Fibroblast of gingiva (primary cell): Measurements from ENCODE around the gene NAA40.

Source experiments
- DNase-seq: peaks from one replicate; pipeline ENCODE4 v3.0.0-alpha.2; 2011; ENCODE audit warnings: low read depth

NAA40 gene

DNA sequence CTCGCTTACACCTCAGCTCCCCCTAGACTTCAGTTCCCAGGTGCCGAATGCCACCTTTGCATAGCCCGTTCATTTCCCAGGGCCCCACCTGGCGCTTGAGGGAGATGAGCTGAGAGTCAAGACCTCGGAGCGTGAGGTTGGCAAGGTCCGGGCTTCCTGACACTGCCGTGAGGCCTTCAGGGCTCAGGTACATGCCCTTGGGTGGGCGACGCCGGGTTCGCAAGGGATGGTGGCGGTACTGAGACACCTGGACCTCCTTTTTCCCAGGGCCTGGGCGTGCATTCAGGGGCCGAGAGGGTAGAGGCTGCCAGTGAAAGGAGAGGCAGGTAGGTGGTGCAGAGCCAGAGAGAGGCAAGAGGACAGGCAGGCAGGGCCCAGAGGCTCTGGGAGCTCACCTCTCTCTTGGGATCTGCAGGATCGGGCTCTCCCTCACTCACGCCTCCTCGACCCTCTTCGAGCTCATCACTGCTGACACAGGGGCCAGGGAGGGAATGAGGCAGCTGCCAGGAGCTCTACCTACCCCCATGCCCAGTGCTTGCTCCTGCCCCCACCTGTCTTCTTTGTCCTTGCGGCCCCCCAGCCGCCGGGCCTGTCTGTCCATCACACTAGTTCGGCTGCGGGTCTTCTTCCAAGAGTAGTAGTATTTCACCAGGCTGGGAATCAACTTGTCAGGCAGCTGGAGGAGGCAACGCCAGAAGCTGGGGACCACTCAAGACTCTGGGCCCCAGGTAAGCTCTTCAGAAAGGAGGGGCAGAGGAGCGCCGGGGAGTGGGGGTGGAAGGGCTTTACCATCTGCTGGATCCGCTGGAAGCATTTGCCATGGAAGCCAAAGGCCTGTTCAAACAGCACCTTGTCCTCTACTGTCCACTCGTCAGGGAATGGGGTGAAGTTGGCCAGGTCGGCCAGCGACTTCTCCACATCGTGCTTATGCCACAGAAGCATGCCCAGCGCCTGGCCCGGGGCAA, 24.7 kb upstream of the NAA40 start:
- no peak for DNase-seq

GRCh38 chr11:63914896-63915691, 23.7 kb upstream of the NAA40 start:
- DNase-seq = no peak

DNA sequence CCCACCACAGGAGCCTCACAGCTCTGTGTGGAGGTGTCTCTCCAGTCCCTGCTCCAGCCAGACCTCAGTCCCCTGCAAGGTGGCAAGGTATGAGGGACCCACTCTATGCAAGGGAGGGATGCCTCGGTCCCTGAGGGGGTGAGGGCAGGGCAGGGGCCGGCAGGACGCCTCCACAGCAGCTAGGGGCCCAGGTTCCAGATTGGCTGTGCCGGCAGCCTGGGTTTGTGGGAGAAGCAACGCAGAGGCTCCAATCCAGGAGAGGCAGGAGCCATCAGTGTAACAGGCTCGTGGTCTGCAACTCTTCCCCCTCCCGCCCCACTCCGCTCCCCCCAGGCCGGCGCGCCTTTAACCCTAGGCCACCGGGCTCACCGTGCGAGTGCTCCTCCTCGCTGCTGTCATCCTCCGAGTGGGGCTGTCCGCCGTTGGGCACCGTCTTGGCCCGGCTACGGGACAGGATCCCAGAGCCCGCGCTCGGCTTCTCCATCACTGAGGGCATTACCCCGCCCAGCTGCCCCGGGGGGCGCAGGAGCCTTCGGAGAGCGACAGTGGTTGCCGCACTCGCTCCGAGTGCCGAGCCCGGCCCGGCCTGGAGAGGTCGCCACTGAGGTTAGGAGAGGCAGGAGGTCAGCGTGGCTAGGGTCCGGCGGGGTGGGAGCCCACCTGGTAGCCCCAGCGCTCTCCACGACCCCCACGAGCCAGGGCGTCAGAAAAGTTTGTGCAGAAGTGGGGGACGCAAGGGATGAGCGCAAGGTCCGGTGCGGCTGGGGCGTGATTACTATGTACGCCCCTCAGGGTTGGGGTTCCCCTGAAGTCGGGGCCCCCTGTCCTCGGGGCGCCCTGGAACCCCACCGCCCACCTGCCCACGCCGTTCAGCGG, 22.6 kb upstream of the NAA40 start:
- DNase-seq = no peak

GRCh38 chr11:63916837-63917691, 21.7 kb upstream of the NAA40 start, which contains the start of gene RCOR2:
RCOR2 (minus strand) TSS chr11:63917164; CDS start chr11:63916456, 708 bp downstream.
- DNase-seq = peak; percentile 92

- peak; percentile 64 for DNase-seq
Observed at GRCh38 chr11:63917692-63918506, 20.9 kb upstream of the NAA40 start.

DNA sequence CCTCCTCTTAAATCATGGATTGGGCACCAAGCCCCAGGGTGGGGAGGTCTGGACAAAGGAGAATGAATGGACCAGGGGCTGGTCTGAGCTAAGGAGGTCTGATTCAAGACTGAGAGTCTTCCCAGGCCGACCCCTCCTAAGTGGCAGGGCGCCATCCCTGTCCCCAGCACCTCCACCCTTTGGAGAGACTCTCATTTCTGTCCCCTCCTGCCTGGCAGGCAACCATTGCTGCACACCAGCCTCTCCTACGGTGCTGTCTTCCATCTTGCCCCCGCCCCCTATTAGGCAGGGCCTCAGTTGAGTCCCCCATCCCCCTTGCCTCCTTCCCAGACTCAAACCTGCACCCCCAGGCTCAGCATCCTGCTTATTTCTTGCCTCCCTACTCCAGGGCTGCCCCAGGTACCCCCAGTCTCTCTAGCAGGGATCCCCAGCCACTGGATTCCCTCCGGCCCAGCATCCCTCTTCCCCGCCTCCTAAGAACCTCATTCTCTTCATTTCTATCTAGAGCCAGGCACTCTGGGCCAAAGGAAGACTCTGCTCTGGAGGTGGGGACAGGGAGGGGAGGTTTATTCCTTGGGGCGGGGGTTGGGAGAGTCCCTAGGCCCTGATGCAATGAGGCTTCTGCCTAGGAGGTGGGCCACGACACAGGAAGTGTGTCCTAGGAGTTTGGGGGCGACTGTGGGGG, 20.2 kb upstream of the NAA40 start:
- no peak for DNase-seq

DNA sequence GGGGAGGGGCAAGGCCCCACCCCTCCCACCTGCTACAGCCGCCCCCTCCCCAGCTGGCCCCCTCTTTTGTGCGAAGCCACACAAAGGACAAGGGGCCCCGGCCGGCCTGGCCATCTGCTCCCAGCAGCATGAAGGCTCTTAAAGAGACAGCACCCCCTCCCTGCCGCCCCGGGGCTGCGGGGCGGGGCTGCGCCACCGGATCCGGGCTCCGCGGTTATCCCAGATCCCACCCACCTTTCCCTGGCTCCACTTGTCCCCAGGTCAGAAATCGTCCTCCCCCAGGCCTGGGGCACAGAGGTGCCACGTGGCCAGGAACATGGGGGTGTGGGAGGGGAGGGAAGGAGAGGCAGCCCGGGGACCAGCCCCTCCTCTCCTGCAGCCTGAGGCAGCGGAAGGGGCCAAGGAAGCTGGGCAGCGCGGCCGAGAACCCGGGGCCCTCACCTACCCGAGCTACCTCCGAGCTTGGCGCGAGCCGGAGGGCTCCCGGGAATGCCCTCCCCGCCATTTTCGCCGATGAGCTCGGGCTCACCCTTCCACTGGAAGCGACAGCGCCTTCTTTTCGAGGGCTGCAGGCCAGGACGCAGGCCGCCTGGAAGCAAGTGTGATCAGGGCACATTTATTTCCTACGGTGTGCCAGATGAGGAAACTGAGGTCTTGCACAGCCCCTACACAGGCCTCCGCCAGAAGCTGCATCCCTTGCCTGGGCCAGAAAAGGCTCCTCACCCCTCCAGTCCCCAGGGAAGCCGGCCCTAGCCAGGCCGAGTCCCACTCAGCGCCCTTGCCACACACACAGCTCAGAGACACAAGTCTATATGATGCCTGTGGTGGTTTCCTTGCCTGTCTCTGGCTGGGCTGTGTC, 19.3 kb upstream of the NAA40 start:
- DNase-seq = no peak

DNA sequence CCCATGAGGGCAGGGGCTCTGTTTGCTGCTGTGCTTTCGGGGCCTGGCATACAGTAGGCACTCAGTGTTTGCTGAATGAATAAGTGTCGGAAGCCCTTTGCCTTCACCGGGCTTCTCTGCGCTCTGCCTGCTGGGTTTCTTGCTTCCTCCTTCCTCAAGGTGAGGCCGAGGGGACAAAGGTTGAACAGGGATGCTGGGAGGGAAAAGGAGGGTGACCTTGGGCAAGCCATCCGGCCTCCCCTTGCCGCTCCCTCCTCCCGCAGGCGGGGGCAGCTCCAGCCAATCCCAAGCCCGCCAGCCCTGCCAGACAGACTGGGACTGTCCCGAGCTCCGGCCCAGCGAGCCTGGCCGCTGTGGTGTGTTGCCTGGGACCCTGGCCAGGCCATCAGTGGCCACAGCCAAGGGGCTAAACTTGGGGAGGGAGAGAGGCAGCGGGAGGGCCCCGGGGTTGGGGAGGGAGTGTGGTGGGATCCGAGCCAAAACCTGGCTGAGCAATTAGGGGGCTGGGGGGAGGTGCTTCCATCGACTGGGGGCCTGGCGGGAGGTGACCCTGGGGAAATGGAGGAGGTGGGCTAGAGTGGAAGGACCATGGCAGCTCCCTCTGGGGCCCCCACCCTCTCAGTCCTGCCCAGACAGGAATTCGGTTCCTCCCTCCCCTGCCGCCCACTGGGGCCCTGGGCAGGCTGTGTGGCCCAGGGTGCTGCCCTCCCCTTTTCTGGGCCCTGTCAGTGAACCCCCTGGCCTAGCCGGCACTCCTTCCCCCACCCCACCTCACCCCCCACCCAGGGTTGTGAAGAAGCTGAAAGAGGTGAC, 18.5 kb upstream of the NAA40 start:
- no peak for DNase-seq

- no peak for DNase-seq
Observed at GRCh38 chr11:63920939-63921417, 17.8 kb upstream of the NAA40 start.

DNA sequence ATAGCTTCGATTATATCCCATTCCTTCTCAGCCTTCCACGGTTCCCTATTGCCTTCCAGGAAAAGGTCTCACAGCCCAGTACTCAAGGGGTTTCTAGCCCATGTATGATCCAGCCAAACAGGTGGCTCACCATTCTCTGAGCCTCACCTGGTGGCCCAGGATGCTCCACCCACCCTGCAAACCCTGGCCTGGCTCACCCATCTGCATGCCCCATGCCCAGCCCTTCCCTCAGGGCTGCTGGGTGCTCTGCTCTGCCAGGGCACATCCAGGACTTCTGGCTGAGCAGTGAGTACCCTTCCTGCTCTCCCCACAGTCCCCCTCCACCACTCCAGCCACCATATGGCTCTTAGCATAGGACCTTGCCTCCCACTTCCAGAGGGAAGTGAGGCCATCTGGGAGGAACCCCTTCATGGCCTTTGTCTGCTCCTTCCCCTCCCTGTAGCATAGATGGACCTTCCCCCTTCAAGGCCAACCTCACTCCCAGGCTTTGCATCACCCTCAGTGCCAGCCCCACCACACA, 16.1 kb upstream of the NAA40 start:
- DNase-seq = no peak

GRCh38 chr11:63923319-63923718, 15.5 kb upstream of the NAA40 start:
- DNase-seq = no peak

DNA sequence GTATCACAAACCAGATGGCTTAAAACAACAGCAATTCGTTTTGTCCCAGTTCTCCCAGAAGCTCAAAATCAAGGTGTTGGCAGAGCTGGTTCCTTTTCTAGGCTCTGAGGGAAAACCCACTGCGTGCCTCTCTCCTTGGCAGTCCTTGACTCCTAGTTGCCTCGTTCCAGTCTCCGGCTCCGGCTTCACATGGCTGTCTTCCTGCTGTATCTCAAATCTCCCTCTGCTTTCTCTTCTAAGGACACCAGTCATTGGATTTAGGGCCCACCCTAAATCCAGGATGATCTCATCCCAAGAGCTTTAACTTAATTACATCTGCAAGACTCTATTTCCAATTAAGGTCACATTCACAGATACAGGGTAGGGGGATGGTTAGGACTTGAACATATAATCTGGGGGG, 9.2 kb upstream of the NAA40 start:
- DNase-seq = no peak

- DNase-seq = peak; percentile 51
Observed at GRCh38 chr11:63931045-63931444, 7.8 kb upstream of the NAA40 start.

DNA sequence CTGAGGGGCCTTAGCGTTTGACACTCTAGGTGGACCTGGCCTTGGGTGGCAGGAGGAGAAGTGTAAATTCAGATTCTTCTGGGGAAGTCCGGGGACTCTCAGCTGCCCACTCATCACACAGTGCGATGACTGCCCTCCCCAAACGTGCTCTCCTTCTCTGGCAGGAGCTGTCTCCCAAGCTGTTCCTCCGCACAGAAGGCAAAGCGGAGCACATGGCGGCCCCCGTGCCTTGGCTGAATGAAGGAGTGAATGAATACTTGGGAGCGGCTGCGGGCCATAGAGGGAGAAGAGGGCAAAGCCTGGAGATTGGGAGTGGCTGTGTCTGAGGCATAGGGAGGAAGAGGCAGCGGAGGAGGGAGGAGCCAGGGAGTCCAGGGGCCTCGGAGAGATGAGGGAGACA, 6.9 kb upstream of the NAA40 start:
- no peak for DNase-seq

DNA sequence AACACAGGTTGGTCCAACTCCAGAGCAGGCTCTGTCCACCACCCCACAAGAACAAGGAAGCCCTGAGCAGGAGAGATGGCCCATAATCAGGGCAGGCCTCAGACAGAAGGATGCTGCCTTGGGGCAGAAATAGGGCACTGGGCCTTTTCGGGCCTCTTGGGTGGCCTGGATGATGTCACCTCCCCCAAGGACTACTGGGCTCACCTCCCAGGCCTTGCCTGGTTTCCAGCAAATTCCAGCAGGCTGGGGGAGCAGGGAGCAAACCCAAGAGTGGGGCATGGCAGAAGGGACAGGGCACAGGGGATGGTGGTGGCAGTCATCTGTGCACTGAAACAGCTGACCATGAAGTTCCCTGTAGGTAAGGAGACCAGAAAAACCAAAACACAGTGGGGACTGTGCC, 5.3 kb upstream of the NAA40 start:
- peak; percentile 68 for DNase-seq

- DNase-seq = no peak
Observed at GRCh38 chr11:63937713-63938478, 906 bp upstream of the NAA40 start.
